GM18951 (cell line): Measurements from ENCODE around the gene ACOT8.

Experiments
- POLR2A ChIP-seq: IDR thresholded peaks from 4 replicates; pipeline ENCODE4 v1.6.1; 2011; ENCODE audit warnings: mild to moderate bottlenecking; ENCODE audit not compliant: insufficient read length, insufficient read depth; ENCODE audit errors: extremely low read depth
- in situ Hi-C: fragments of 300-500 bp; cut with MboI; formaldehyde crosslinking; loops from one replicate; pipeline ENCODE4 v1.12.0; 2022; ENCODE audit warnings: low sequenced_read_pairs, mixed read lengths, inconsistent platforms; ENCODE audit not compliant: unreplicated experiment

Gene ACOT8

GRCh38 chr20:45853484-45853883 lies 3.7 kb downstream of the ACOT8 start:
- in situ Hi-C loops: no loop called here
- no peak for TF ChIP-seq POLR2A

DNA sequence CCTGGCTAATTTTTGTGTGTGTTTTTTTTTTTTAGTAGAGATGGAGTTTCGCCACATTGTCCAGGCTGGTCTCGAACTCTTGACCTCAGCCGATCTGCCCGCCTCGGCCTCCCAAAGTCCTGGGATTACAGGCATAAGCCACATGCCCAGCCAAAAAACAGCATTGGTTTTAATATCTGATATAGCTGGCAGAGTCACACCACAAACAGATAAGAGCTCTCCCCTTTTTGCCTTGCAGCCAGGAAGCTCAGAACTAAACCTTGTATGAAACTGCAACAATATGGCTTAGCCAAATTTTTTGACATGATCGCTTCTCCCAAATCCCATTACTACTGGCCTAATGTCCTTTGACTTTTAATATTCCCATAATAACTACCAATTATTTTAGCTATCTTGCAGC lies 4.9 kb downstream of the ACOT8 start:
- TF ChIP-seq POLR2A: no peak
- in situ Hi-C loops: no loop called here

GRCh38 chr20:45851501-45851900 lies 5.7 kb downstream of the ACOT8 start:
- no peak for TF ChIP-seq POLR2A
- in situ Hi-C loops: no loop called here

DNA sequence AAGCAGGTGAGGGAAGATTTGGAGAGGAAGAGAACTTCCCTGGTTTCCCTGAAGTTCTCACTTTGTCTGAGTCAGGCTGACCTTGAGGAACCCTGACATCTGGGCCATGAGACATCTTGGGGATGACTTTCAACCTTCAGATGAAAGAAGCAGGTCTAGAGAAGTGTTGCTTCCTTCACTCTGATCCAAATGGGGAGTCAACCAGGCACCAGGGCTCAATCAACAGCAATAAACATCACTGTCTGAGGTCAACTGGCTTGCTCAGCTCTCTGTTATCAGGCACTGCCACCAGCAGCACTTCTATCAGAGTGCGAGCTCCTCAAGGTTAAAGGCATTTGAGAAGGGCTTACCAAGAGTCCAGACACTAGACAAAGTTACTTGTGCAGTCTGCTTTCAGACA lies 6.3 kb downstream of the ACOT8 start:
- no peak for TF ChIP-seq POLR2A
- in situ Hi-C loops: no loop called here

DNA sequence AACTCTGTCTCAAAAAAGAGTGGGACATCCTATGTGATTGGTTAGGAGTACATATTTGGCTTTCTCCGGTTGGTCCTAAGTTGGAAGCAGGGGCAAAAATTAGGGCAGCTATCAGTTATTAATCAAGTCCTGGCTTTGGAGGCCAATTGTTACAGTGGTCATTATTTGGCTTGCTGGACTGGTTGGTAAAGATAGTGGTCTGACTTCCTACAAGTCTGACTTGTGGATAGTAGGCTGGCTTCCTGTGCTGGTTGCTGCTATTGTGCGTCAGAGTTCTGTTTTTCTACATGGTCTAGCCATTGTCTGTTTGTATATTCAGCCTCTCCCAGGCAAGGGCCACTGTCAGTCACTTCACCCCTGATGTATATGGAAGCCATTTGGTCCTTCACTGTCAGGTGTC lies 7.0 kb downstream of the ACOT8 start:
- TF ChIP-seq POLR2A: no peak
- in situ Hi-C loops: no loop called here

DNA sequence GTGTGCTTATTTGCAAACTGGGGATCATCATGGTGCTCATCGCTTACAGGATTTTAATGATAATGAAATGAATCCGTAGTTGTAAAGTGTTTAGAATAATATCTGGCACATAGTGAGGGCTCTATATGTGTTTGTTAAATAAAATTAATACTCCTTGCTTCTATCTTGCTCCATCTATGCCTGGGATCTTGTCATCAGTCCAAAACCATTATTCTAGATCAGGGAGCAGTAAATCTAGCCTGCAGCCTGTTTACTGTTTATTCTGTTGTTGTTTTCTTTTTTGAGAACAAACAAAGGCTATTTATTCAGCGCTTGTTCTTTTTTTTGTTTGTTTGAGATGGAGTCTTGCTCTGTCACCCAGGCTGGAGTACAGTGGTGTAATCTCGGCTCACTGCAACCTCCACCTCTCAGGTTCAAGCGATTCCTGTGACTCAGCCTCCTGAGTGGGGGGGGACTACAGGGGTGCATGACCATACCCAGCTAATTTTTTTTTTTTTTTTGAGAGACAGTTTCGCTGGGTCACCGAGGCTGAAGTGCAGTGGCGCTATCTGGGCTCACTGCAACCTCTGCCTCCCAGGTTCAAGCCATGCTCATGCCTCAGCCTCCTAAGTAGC lies 8.1 kb downstream of the ACOT8 start:
- no peak for TF ChIP-seq POLR2A
- in situ Hi-C loops: no loop called here

- in situ Hi-C loops: no loop called here
- TF ChIP-seq POLR2A: no peak
Observed at GRCh38 chr20:45848421-45848820, 8.8 kb downstream of the ACOT8 start.

DNA sequence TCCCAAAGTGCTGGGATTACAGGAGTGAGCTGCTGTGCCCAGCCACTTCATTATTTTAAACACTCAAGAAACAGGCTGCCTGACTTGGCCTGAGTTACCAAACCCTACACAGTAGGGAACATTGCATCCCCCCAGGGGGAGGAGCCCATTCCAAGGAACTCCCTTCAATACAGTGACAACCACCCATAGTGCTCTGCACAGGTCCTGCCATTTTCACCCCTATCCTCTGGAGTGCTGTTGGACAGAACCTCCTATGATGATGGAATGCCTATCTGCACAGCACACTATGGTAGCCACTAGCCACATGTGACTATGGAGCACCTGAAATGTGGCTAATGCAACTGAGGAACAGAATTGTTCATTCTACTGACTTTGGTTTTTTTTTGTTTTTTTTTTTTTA lies 11.7 kb downstream of the ACOT8 start:
- in situ Hi-C loops: no loop called here
- TF ChIP-seq POLR2A: no peak

DNA sequence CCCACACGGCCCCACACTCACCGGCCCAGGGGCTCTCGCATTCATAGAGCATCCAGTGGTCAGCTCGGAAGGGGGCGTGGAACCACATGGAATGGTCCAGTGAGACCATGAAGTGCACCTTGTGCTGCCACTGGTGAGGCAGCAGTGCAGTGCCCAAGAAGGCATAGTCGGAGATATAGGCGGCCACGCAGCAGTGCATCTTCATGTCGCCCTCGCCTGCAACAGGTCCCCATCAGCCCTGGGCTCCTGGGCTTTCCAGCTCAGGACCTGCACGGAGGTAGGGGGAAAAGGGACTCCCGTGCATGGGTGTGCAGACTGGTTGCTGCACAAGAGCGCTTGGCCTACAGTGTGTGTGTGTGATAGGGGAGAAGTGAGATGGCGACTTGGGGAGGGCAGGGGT lies 13.7 kb downstream of the ACOT8 start:
- no peak for TF ChIP-seq POLR2A
- in situ Hi-C loops: no loop called here

DNA sequence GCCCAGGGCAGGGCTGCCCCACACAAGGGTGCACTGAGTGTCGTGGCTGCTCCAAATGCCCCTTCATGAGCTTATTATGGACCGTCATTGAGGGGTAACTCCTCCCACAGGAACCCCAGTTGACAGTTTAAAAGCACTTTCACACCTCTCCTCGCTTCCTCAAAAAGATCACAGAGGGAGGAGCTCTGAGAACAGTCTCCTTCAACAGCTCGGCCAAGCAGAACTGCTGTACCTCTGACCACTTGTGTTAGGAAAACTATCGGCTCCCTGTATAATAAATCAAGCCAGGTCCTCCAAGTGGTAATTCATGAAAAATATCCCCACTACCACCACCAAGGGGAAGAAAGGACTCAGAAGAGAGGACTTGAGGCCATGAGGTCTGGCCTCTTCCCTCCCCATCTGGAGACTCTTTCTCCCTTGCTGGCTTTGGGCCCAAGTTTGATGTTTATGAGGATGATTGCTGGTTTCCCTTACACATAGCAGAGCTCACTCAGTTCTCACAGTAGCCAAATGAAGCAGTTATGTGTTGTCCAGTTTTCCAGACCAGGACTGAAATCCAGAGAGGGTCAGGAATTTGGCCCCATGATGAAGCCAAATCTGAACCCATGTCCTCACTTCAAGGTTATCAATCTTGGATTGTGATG lies 14.9 kb downstream of the ACOT8 start:
- TF ChIP-seq POLR2A: no peak
- in situ Hi-C loops: no loop called here

DNA sequence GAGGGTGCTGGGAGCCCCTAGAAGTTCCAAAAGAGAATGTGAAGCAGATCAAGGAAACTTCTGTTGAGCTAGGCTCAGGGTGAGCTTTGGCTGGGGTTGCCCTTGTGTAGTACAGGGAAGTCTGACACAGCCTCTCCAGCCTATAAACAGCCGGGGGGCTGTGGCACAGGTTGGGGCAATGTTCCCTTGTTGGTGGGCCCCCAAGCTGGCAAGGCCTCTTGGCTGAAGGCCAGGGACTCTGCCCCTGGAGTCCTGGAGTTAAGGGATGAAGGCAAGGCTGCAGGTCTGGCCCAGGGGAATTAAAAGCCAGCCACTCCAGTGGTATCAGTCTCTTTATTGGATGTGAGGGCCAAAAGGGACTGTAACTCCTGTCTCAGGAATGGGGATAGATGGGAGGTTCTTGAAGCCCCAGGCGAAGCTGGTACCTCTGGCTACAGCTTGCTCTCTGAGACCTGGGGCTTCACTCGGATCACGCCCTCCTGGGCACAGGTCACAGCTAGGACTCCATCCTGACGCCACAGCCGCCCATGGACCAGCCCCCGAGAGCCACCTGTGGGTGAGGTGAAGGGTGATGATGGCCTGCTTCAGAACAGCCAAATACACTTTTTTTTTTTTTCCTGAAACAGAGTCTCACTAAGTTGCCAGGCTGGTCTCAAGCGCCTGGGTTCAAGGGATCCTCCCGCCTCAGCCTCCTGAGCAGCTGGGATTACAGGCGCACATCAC lies 15.6 kb downstream of the ACOT8 start:
- in situ Hi-C loops: no loop called here
- TF ChIP-seq POLR2A: no peak

- no peak for TF ChIP-seq POLR2A
- in situ Hi-C loops: no loop called here
Observed at GRCh38 chr20:45840700-45841198, 16.4 kb downstream of the ACOT8 start.

DNA sequence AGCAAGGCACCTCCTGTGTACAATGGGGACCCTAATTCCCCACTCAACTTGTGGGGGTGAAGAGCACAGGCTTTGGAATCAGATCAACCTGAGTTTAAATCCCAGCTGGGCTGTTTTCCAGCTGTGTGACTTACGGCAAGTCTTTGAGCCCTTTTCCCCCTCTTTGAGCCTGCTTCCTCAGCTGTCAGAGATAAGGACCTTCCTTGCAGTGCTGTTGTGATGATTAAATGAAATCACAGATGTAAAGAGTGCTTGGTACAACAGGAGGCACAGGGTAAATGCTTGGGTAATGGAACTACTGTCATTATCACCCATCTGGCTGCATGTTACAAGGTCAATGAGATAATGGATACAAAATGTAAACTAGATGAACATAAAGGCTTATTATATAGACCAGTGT lies 20.4 kb downstream of the ACOT8 start:
- no peak for TF ChIP-seq POLR2A
- in situ Hi-C loops: no loop called here

GRCh38 chr20:45835825-45836224 lies 21.4 kb downstream of the ACOT8 start:
- no peak for TF ChIP-seq POLR2A
- in situ Hi-C loops: no loop called here
